Keratinocyte (primary cell): ENCODE results near the gene WRNIP1.

ENCODE experiments used
- CTCF ChIP-seq, 3 experiments: IDR thresholded peaks in 1 of 3; conservative IDR thresholded peaks in 1 of 3; optimal IDR thresholded peaks in 1 of 3; 2 replicates in 2 of 3; 3 replicates in 1 of 3; pipeline versions ENCODE3 to v1.5.1; 2011; ENCODE audit warnings: low read length in 3 of 3, mild to moderate bottlenecking in 3 of 3, moderate library complexity in 2 of 3, control low read depth in 1 of 3, inconsistent platforms in 1 of 3; ENCODE audit not compliant: insufficient read depth in 2 of 3; ENCODE audit errors: extremely low read depth in 1 of 3
- EZH2 ChIP-seq: IDR thresholded peaks from one replicate; pipeline ENCODE4 v1.6.1; 2012; ENCODE audit warnings: inconsistent platforms, mild to moderate bottlenecking, low read length, moderate library complexity

- no peak for TF ChIP-seq CTCF (optimal IDR thresholded peaks at IDR 0.05 in 1 of 3, IDR thresholded peaks at IDR 0.05 in 1 of 3, conservative IDR thresholded peaks at IDR 0.05 in 1 of 3; ENCODE audit: extremely low read depth in 1 of 3, insufficient read depth in 2 of 3, low read length in 3 of 3)
- no peak for TF ChIP-seq EZH2
Measured at GRCh38 chr6:2775003-2775402, 9.8 kb downstream of the WRNIP1 start.
